CD4-positive, alpha-beta memory T cell (primary cell): ENCODE data around the gene PARP14. TPM values are rescaled to one million over a fixed set of nuclear protein-coding genes. Genes with fewer than 3 reads are reported as not detected.
"Not testable (repeated sequence)": the region's sequence is repeated elsewhere in the genome, so short reads cannot be mapped to it uniquely, and the experiment has no call there.

Experiments used
- CTCF ChIA-PET: fragments of 350-600 bp; sonication (Branson Sonifier 250); formaldehyde crosslinking; loops from one replicate; lab custom pipeline; 2021; ENCODE audit warnings: inconsistent platforms; ENCODE audit not compliant: partially characterized antibody; lab: Charles Lee
- POLR2A ChIA-PET: fragments of 350-600 bp; sonication (Branson Sonifier 250); formaldehyde crosslinking; loops from one replicate; lab custom pipeline; 2021; ENCODE audit not compliant: partially characterized antibody; lab: Charles Lee
- DNase-seq, 5 donors: peaks; one replicate each; pipeline versions ENCODE4 v3.0.0 to v3.0.0-alpha.2; 2020 to 2022; ENCODE audit warnings: mixed read lengths in 1 of 5
- H3K27ac ChIP-seq: one replicate; pipeline ENCODE4 v1.7.0; 2013; ENCODE audit warnings: low read depth, low read length
- H3K27me3 ChIP-seq: 2 replicates; pipeline ENCODE4 v1.7.0; 2013; ENCODE audit warnings: mild to moderate bottlenecking, low read length, moderate library complexity; ENCODE audit not compliant: insufficient read depth
- H3K36me3 ChIP-seq: 2 replicates; pipeline ENCODE4 v1.7.0; 2013; ENCODE audit warnings: mild to moderate bottlenecking, low read length, moderate library complexity; ENCODE audit not compliant: insufficient read depth
- H3K4me1 ChIP-seq: 2 replicates; pipeline ENCODE4 v1.7.0; 2013; ENCODE audit warnings: mild to moderate bottlenecking, low read length, moderate library complexity; ENCODE audit not compliant: insufficient read depth
- H3K4me3 ChIP-seq, 2 donors: one replicate each; pipeline ENCODE4 v1.7.0; 2013; ENCODE audit warnings: low read length in 2 of 2, mild to moderate bottlenecking in 1 of 2
- H3K9me3 ChIP-seq, 2 donors: one replicate each; pipeline ENCODE4 v1.7.0; 2013; ENCODE audit warnings: low read length in 2 of 2, control low read depth in 1 of 2; ENCODE audit not compliant: control insufficient read depth in 1 of 2
- H3K27ac Mint-ChIP-seq, 7 donors: one replicate each; pipeline ENCODE4 v1.8.0; 2020 to 2021; ENCODE audit warnings: mixed read lengths in 7 of 7, mild to moderate bottlenecking in 6 of 7, inconsistent platforms in 3 of 7, moderate library complexity in 3 of 7
- H3K27me3 Mint-ChIP-seq, 2 donors: one replicate each; pipeline ENCODE4 v1.8.0; 2020 to 2021; ENCODE audit warnings: mixed read lengths in 2 of 2
- H3K36me3 Mint-ChIP-seq, 2 donors: one replicate each; pipeline ENCODE4 v1.8.0; 2020 to 2021; ENCODE audit warnings: mixed read lengths in 2 of 2, inconsistent platforms in 1 of 2, mild to moderate bottlenecking in 1 of 2
- H3K4me1 Mint-ChIP-seq, 4 donors: one replicate each; pipeline ENCODE4 v1.8.0; 2020 to 2021; ENCODE audit warnings: mixed read lengths in 4 of 4, mild to moderate bottlenecking in 1 of 4
- H3K4me3 Mint-ChIP-seq, 8 donors: one replicate each; pipeline ENCODE4 v1.8.0; 2020 to 2021; ENCODE audit warnings: mixed read lengths in 8 of 8, mild to moderate bottlenecking in 7 of 8, moderate library complexity in 6 of 8, inconsistent platforms in 3 of 8
- H3K9me3 Mint-ChIP-seq, 8 donors: one replicate each; pipeline ENCODE4 v1.8.0; 2020 to 2021; ENCODE audit warnings: mixed read lengths in 8 of 8, mild to moderate bottlenecking in 5 of 8, inconsistent platforms in 3 of 8, moderate library complexity in 1 of 8
- intact Hi-C: fragments of 100-400 bp; cut with micrococcal nuclease; formaldehyde crosslinking; loops from one replicate; pipeline ENCODE4 v1.15.1; 2023
- polyA plus RNA-seq, 2 donors: library from polyadenylated mRNA; unstranded; fragments of 300-500 nt; fragmentation: Illumina TruSeq; gene quantifications; one replicate each; pipeline ENCODE4 v1.2.3, GENCODE V29; 2021
- total RNA-seq, 2 experiments: library from RNA; stranded (reverse); gene quantifications; one replicate each; pipeline ENCODE4 v1.2.3, GENCODE V29; 2021

PARP14 gene
- total and polyA plus RNA-seq, 4 experiments from 2014 or later, result 5.4 to 79.6 (median 43.9) TPM

DNA sequence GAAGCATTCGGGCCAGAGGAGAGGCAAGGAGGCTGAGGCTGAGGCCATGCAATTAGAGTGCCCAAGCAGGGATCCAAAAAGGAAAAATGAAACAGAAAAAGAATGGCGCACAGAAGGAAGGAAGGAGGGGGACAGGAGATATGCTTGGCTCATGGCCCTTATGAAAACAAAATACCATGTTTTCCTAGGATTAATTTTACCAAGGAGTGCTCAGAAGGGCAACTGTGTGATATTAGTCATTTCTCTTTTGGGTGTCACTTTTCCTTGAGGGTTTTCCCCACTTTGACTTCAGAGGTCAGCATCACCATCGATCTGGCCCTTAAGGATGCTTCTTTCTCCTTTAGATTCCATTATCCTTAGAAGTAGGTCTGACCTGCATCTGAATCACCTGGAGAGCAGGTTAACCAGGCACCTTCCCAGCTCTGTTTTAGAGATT lies 1.4 kb downstream of the PARP14 start:
- no peak for DNase-seq
- H3K27ac Mint-ChIP-seq, result peak overlapping the region; percentile 85 to 98 (median 95)
- peaks cover 10 to 31% of the 10 kb centered on the region in 2 donors for H3K36me3 Mint-ChIP-seq
- ChIA-PET CTCF (interaction anchor here (13.7 kb wide), 1 partner anchor 120 kb away, joined by 369 read pairs; the partner anchor contains the start of genes DTX3L and PARP9), POLR2A (interaction anchor here (1.8 to 5.1 kb wide), 5 partner anchors 118 to 300 kb away, joined by 8 to 113 read pairs (median 15); partner anchors contain the start of genes DTX3L, FAM162A, KPNA1 and MIX23)
- peak overlapping the region; percentile 96 for H3K27ac ChIP-seq
- H3K4me1 Mint-ChIP-seq, result peaks cover 44 to 71% (median 60%) of the 10 kb centered on the region in 4 donors
- peaks cover 48% of the 10 kb centered on the region for H3K4me1 ChIP-seq
- no peaks in the 10 kb centered on the region for H3K27me3 ChIP-seq
- no peaks in the 10 kb centered on the region for H3K9me3 ChIP-seq
- H3K4me3 Mint-ChIP-seq, result peak overlapping the region; percentile 84 to 98 (median 96)
- no peaks in the 10 kb centered on the region for H3K9me3 Mint-ChIP-seq
- no peaks in the 10 kb centered on the region for H3K27me3 Mint-ChIP-seq
- H3K4me3 ChIP-seq, result peak overlapping the region; percentile 89
- peaks cover 3% of the 10 kb centered on the region for H3K36me3 ChIP-seq
- intact Hi-C loops, result loop anchor here (2.0 kb wide), 1 partner anchor 1021 kb away; the partner anchor contains the start of gene HCLS1

DNA sequence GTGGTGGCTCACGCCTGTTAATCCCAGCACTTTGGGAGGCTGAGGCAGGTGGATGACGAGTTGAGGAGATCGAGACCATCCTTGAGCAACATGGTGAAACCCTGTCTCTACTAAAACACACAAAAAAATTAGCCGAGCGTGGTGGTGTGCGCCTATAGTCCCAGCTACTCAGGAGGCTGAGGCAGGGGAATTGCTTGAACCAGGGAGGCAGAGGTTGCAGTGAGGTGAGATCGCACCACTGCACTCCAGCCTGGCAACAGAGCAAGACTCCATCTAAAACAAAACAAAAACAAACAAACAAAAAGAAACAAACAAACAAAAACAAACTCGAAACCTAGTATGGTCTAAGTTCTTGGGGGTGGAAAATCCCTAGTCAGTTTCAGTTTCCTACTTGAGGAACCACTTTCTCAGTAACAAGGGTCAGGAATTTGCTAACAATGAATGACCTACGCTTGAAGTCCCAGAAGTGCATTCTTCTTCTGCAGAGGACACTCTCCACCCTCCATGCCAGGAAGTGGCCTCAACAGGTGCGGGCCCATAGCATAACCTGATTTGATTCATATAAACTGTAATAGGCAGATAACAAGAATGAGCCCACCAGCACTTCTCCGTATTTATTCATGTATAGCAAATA lies 2.3 kb downstream of the PARP14 start:
- H3K27ac ChIP-seq, result peak overlapping the region; percentile 96
- intact Hi-C loops, H3K4me3 ChIP-seq, H3K27me3 ChIP-seq, DNase-seq, H3K9me3 ChIP-seq, H3K9me3 Mint-ChIP-seq, H3K36me3 ChIP-seq, H3K27me3 Mint-ChIP-seq: not testable (repeated sequence)
- peaks cover 48 to 73% (median 65%) of the 10 kb centered on the region in 4 donors for H3K4me1 Mint-ChIP-seq
- H3K27ac Mint-ChIP-seq, result peak overlapping the region; percentile 30 to 97 (median 83)
- H3K36me3 Mint-ChIP-seq, result peaks cover 18 to 31% of the 10 kb centered on the region in 2 donors
- peaks cover 55% of the 10 kb centered on the region for H3K4me1 ChIP-seq
- peak overlapping the region; percentile 59 to 97 (median 94) for H3K4me3 Mint-ChIP-seq
- ChIA-PET POLR2A (interaction anchor here (1.0 kb wide), 1 partner anchor 168 kb away, joined by 4 read pairs; the partner anchor contains the start of gene KPNA1), CTCF (interaction anchor here (13.7 kb wide), 1 partner anchor 121 kb away, joined by 369 read pairs; the partner anchor contains the start of genes DTX3L and PARP9)

DNA sequence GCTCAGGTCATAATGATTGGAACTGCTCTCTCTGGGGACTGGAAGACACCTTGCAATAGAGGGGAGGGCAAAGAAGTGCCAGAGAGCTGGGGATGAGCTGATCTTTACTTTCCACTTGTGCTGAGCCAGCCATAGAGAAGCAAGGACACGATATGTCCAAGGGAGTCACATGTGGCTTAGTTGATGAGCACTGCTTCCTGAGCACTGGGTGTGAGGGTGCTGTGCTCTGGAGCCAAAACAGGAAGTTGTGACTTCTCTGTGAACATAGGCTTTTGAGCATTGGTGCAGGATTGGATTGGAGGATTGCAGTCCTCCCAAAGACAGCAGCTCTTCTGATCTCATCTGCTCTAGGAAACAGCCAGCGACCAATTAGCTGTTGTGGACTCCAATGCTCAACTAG lies 6.7 kb downstream of the PARP14 start:
- H3K27me3 ChIP-seq, result no peaks in the 10 kb centered on the region
- H3K36me3 ChIP-seq, result peaks cover 15% of the 10 kb centered on the region
- ChIA-PET POLR2A (interaction anchor here (0.6 to 2.0 kb wide), 3 partner anchors 8 to 1140 kb away, joined by 3 to 5 read pairs (median 4); partner anchors contain the start of genes DTX3L and PARP9), CTCF (interaction anchor here (0.6 to 2.6 kb wide), 3 partner anchors 8 to 271 kb away, joined by 3 to 11 read pairs (median 10); partner anchors contain the start of gene WDR5B)
- no peaks in the 10 kb centered on the region for H3K9me3 ChIP-seq
- H3K27me3 Mint-ChIP-seq, result no peaks in the 10 kb centered on the region
- H3K9me3 Mint-ChIP-seq, result no peaks in the 10 kb centered on the region
- H3K27ac ChIP-seq, result no peak overlapping the region
- H3K4me3 ChIP-seq, result no peak overlapping the region
- H3K4me1 Mint-ChIP-seq, result peaks cover 30 to 41% (median 33%) of the 10 kb centered on the region in 4 donors
- H3K4me1 ChIP-seq, result peaks cover 30% of the 10 kb centered on the region
- intact Hi-C loops, result no loop called here
- no peak overlapping the region for H3K4me3 Mint-ChIP-seq
- peaks cover 41 to 45% of the 10 kb centered on the region in 2 donors for H3K36me3 Mint-ChIP-seq
- DNase-seq, result no peak
- H3K27ac Mint-ChIP-seq, result peak overlapping the region in 5 of 7 donors; percentile 46 to 91 (median 78)

DNA sequence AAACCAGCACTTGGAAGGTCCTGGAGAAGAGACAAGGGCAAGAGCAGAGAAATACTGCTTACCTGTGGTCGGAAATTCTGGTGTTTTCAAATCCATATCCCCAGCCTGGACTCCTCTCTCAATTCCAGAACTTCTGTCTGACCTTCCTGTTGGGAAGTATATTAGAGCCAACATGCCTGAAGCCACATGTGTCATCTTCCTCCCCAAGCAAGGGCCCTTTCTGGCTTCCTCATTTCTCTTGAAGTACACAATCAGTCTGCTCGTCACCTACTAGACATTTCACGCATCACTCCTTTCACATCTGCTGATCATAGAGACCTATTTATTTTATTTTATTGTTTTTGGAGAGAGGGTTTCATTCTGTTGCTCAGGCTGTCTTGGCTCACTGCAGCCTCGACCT lies 8.4 kb downstream of the PARP14 start:
- H3K4me1 ChIP-seq, result peaks cover 13% of the 10 kb centered on the region
- H3K9me3 Mint-ChIP-seq, result no peaks in the 10 kb centered on the region
- ChIA-PET CTCF (interaction anchor here (2.6 kb wide), 1 partner anchor 130 kb away, joined by 11 read pairs; no protein-coding TSS in a partner anchor), POLR2A (interaction anchor here (0.8 kb wide), 1 partner anchor 125 kb away, joined by 3 read pairs; the partner anchor contains the start of genes DTX3L and PARP9)
- peaks cover 13 to 24% (median 22%) of the 10 kb centered on the region in 4 donors for H3K4me1 Mint-ChIP-seq
- H3K27ac Mint-ChIP-seq, result peak overlapping the region in 1 of 7 donors; percentile 48
- no peaks in the 10 kb centered on the region for H3K27me3 Mint-ChIP-seq
- H3K9me3 ChIP-seq, result no peaks in the 10 kb centered on the region
- peaks cover 29% of the 10 kb centered on the region for H3K36me3 ChIP-seq
- H3K4me3 ChIP-seq, result no peak overlapping the region
- no peak for DNase-seq
- no peak overlapping the region for H3K27ac ChIP-seq
- H3K36me3 Mint-ChIP-seq, result peaks cover 55 to 56% of the 10 kb centered on the region in 2 donors
- intact Hi-C loops, result no loop called here
- no peak overlapping the region for H3K4me3 Mint-ChIP-seq
- H3K27me3 ChIP-seq, result no peaks in the 10 kb centered on the region

GRCh38 chr3:122689587-122689986 lies 8.9 kb downstream of the PARP14 start:
- ChIA-PET POLR2A (interaction anchor here (0.6 kb wide), 1 partner anchor 1314 kb away, joined by 3 read pairs; no protein-coding TSS in a partner anchor), CTCF (interaction anchor here (2.6 kb wide), 1 partner anchor 131 kb away, joined by 11 read pairs; no protein-coding TSS in a partner anchor)
- Mint-ChIP-seq H3K4me3 (no peak overlapping the region), H3K27ac (peak overlapping the region in 4 of 7 donors; percentile 38 to 90 (median 51)), H3K27me3 (no peaks in the 10 kb centered on the region), H3K9me3 (no peaks in the 10 kb centered on the region), H3K36me3 (peaks cover 58 to 62% of the 10 kb centered on the region in 2 donors), H3K4me1 (peaks cover 7 to 20% (median 17%) of the 10 kb centered on the region in 4 donors)
- intact Hi-C loops, result no loop called here
- Histone ChIP-seq H3K27ac (no peak overlapping the region), H3K4me3 (no peak overlapping the region), H3K9me3 (no peaks in the 10 kb centered on the region), H3K4me1 (peaks cover 9% of the 10 kb centered on the region), H3K36me3 (peaks cover 34% of the 10 kb centered on the region), H3K27me3 (no peaks in the 10 kb centered on the region)
- no peak for DNase-seq

- Histone ChIP-seq H3K4me3 (no peak overlapping the region), H3K27ac (no peak overlapping the region), H3K27me3 (no peaks in the 10 kb centered on the region), H3K9me3 (no peaks in the 10 kb centered on the region), H3K36me3 (peaks cover 39% of the 10 kb centered on the region), H3K4me1 (peaks cover 9% of the 10 kb centered on the region)
- intact Hi-C loops, result no loop called here
- ChIA-PET POLR2A (interaction anchor here (0.6 kb wide), 1 partner anchor 1314 kb away, joined by 3 read pairs; no protein-coding TSS in a partner anchor), CTCF (no interaction called here)
- peaks cover 7 to 21% (median 19%) of the 10 kb centered on the region in 4 donors for H3K4me1 Mint-ChIP-seq
- peak overlapping the region in 2 of 7 donors; percentile 4 to 90 for H3K27ac Mint-ChIP-seq
- H3K27me3 Mint-ChIP-seq, result no peaks in the 10 kb centered on the region
- H3K36me3 Mint-ChIP-seq, result peaks cover 60 to 62% of the 10 kb centered on the region in 2 donors
- no peaks in the 10 kb centered on the region for H3K9me3 Mint-ChIP-seq
- H3K4me3 Mint-ChIP-seq, result no peak overlapping the region
- no peak for DNase-seq
These were observed 9.5 kb downstream of the PARP14 start for GRCh38 chr3:122690096-122690495.

DNA sequence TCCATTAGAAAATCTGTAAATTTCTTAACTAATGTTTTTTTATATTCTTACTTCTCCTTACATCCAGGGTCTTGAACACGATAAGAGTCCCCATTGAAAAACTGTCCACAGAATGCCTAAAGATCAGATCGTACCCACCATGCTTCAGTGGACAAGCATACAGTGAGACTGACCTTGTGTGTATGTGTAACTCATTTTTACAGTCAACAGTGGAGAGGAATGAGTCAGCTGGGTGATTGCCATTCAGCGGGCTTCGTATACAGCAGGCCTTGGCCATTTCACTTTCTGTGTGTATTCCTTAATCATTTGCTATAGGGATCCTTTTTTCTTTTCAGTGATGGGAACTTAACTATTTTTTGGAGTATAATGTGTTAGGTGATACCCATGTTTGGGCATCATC lies 10.6 kb downstream of the PARP14 start:
- Histone ChIP-seq H3K4me3 (no peak overlapping the region), H3K27me3 (no peaks in the 10 kb centered on the region), H3K27ac (no peak overlapping the region), H3K36me3 (peaks cover 41% of the 10 kb centered on the region), H3K4me1 (peaks cover 9% of the 10 kb centered on the region), H3K9me3 (no peaks in the 10 kb centered on the region)
- peaks cover 6 to 21% (median 18%) of the 10 kb centered on the region in 4 donors for H3K4me1 Mint-ChIP-seq
- H3K27ac Mint-ChIP-seq, result peak overlapping the region in 2 of 7 donors; percentile 8 to 49
- no peaks in the 10 kb centered on the region for H3K27me3 Mint-ChIP-seq
- ChIA-PET CTCF (no interaction called here), POLR2A (interaction anchor here (1.3 kb wide), 1 partner anchor 12 kb away, joined by 4 read pairs; no protein-coding TSS in a partner anchor)
- peaks cover 67% of the 10 kb centered on the region in 2 donors for H3K36me3 Mint-ChIP-seq
- DNase-seq, result no peak
- intact Hi-C loops, result no loop called here
- H3K9me3 Mint-ChIP-seq, result no peaks in the 10 kb centered on the region
- H3K4me3 Mint-ChIP-seq, result no peak overlapping the region
